Right atrium auricular region (tissue), 2 donors: ENCODE results near the gene CCDC12. TPM values are rescaled to one million over a fixed set of nuclear protein-coding genes. Genes with fewer than 3 reads are reported as not detected.

Source experiments
- DNase-seq: peaks from one replicate; pipeline ENCODE4 v3.0.0-alpha.2; 2019; ENCODE audit warnings: low spot score
- H3K27ac ChIP-seq, 2 donors: fragments of 200-600 bp; sonication (generic); 1 replicate in 1 of 2; 2 replicates in 1 of 2; pipeline ENCODE4 v1.5.1; 2016 to 2019
- H3K27me3 ChIP-seq, 2 donors: fragments of 200-600 bp; sonication (generic); one replicate each; pipeline versions ENCODE4 v1.5.1 to v1.6.0; 2017 to 2019
- H3K36me3 ChIP-seq: fragments of 200-600 bp; sonication (generic); one replicate; pipeline ENCODE4 v1.5.1; 2016
- H3K4me1 ChIP-seq, 2 donors: fragments of 200-600 bp; sonication (generic); one replicate each; pipeline versions ENCODE4 v1.5.1 to v1.6.0; 2017 to 2019
- H3K4me3 ChIP-seq, 2 donors: fragments of 200-600 bp; sonication (generic); 1 replicate in 1 of 2; 2 replicates in 1 of 2; pipeline ENCODE4 v1.5.1; 2017 to 2019; ENCODE audit warnings: mild to moderate bottlenecking in 1 of 2, moderate library complexity in 1 of 2
- H3K9me3 ChIP-seq, 2 donors: fragments of 200-600 bp; sonication (generic); one replicate each; pipeline ENCODE4 v1.5.1; 2019
- CTCF ChIP-seq, 2 donors: fragments of 200-600 bp; sonication (generic); IDR thresholded peaks; one replicate each; pipeline ENCODE4 v1.5.1; 2019; ENCODE audit warnings: antibody characterized with exemption in 2 of 2
- total RNA-seq, 2 donors: library from RNA; depleted of rRNA; stranded (reverse); fragments of >200 nt; gene quantifications; one replicate each; pipeline ENCODE4 v1.1.0, GENCODE V29; 2016

CCDC12 gene
- total RNA-seq, 2 donors from 2014 or later = 27.5 to 38.6 TPM

- peaks cover 54% of the 10 kb centered on the region for H3K36me3 ChIP-seq
- DNase-seq = no peak
- TF ChIP-seq CTCF (IDR thresholded peaks at IDR 0.05) = no peak
- no peak overlapping the region for H3K4me3 ChIP-seq
- H3K4me1 ChIP-seq = peaks cover 0 to 76% of the 10 kb centered on the region in 2 donors
- H3K27ac ChIP-seq = peak overlapping the region; percentile 85 to 91
- no peaks in the 10 kb centered on the region for H3K9me3 ChIP-seq
- no peaks in the 10 kb centered on the region for H3K27me3 ChIP-seq
Measured at GRCh38 chr3:46925585-46925934, 51.0 kb downstream of the CCDC12 start.

- peaks cover 59% of the 10 kb centered on the region for H3K36me3 ChIP-seq
- no peak for TF ChIP-seq CTCF (IDR thresholded peaks at IDR 0.05)
- peak overlapping the region; percentile 85 to 91 for H3K27ac ChIP-seq
- no peak for DNase-seq
- H3K27me3 ChIP-seq = no peaks in the 10 kb centered on the region
- H3K9me3 ChIP-seq = no peaks in the 10 kb centered on the region
- no peak overlapping the region for H3K4me3 ChIP-seq
- peaks cover 0 to 71% of the 10 kb centered on the region in 2 donors for H3K4me1 ChIP-seq
Measured at GRCh38 chr3:46924921-46925584, 51.5 kb downstream of the CCDC12 start.

- Histone ChIP-seq H3K27me3 (no peaks in the 10 kb centered on the region), H3K9me3 (no peaks in the 10 kb centered on the region), H3K27ac (no peak overlapping the region), H3K4me1 (peaks cover 0 to 58% of the 10 kb centered on the region in 2 donors), H3K4me3 (no peak overlapping the region), H3K36me3 (peaks cover 72% of the 10 kb centered on the region)
- TF ChIP-seq CTCF (IDR thresholded peaks at IDR 0.05) = peak; percentile 60 to 78
- no peak for DNase-seq
Measured at GRCh38 chr3:46923559-46924350, 52.8 kb downstream of the CCDC12 start.

GRCh38 chr3:46922871-46923558, 53.5 kb downstream of the CCDC12 start:
- no peak for DNase-seq
- no peak overlapping the region for H3K4me3 ChIP-seq
- peaks cover 79% of the 10 kb centered on the region for H3K36me3 ChIP-seq
- no peaks in the 10 kb centered on the region for H3K27me3 ChIP-seq
- peaks cover 0 to under 1% of the 10 kb centered on the region in 2 donors for H3K9me3 ChIP-seq
- no peak overlapping the region for H3K27ac ChIP-seq
- peaks cover 0 to 50% of the 10 kb centered on the region in 2 donors for H3K4me1 ChIP-seq
- no peak for TF ChIP-seq CTCF (IDR thresholded peaks at IDR 0.05)

- H3K9me3 ChIP-seq = peaks cover 0 to 6% of the 10 kb centered on the region in 2 donors
- peaks cover 84% of the 10 kb centered on the region for H3K36me3 ChIP-seq
- no peak for DNase-seq
- H3K27ac ChIP-seq = no peak overlapping the region
- TF ChIP-seq CTCF (IDR thresholded peaks at IDR 0.05) = no peak
- H3K4me3 ChIP-seq = no peak overlapping the region
- H3K4me1 ChIP-seq = peaks cover 0 to 45% of the 10 kb centered on the region in 2 donors
- H3K27me3 ChIP-seq = no peaks in the 10 kb centered on the region
Measured at GRCh38 chr3:46922426-46922825, 54.1 kb downstream of the CCDC12 start.
